GM21723 (cell line): ENCODE data around the gene C11orf52.

Experiments used
- ATAC-seq: cut with Tn5 transposase; IDR thresholded peaks from one replicate; pipeline ENCODE4 v1.9.1; 2021; ENCODE audit warnings: mild to moderate bottlenecking, moderate library complexity; ENCODE audit not compliant: unreplicated experiment

Gene C11orf52

DNA sequence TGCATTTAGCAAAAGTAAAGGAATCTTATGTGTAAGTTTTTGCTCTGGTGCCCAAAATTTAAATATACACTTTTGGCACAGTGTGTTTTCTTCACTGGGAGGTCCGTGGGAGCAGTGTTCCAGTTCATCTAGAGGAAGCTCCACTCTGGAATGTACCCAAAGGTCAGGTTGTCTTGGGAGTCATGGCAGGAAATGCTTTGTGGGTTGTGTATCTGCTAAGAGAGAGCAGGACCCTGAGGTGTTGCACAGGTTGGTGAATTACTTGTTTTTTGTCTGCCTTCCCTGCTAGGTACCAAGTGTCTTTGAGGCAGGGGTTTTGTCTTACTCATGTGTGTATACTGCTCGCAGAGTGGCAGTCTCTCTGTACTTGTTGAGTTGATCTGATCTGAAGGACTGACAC, 55.7 kb downstream of the C11orf52 start:
- ATAC-seq: no peak

DNA sequence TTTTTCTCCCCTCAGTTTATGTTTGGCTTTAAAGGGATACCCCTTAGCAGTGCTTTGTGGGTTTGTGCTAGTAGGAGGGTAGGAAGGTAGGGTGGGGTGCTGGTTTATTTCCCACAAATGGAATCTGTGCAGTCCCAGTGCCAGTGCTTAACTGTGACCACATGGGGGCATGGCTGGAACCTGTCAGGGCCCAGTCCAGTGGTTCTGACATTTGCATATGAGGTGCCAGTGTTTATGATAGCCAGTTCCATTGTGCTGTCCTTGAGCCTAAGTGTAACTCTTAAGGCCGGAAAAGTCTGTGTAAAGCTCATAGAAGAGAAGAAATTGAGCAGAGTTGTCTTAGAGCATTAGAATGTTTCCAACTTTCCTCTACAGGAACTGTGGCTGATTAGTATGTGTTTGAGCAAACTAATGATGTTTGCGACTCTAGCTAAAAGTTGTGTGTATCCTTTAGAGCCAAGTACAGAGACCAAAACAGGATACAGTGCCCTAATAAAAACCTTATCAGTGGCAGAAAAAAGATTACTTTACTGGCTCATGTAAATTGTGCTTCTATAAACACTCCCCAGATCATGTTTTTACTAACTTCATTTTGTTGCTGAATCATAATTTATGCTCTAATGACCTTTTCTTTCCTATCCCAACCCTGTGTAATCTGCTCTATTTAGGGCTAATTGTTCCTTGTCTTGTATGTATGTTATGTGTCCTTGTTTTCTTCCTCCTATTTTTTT, 56.5 kb downstream of the C11orf52 start:
- no peak for ATAC-seq

DNA sequence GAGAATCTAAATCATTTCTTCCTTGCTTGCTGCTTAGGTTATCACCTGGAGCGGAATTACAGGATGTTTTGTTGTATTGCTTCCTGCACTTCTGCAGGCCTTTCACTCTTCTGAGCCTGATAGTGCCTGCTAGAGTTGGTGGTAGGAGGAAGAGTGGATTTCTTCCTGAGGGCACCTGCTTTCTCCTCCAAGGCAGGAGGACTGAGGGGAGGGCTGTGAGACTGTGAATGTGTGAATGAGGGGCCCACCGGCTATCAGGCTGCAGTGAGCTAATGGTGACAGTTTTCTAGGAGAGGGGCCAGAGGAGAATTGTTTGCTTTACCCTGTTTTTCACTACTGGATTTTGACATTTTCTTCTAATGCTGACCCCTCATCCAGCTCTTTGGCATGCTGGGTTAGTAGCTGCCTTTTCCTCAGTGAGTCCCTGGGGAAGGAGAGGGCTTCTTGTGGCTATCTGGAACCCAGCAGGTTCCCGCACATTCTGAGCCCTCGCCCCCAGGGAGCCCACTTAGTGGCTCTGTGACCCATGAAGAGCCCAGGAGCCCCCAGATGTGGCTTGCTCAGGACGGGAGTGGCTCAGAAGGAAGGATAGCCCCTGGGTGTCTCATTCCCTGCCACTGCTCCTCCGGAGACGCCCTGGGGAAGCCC, 57.5 kb downstream of the C11orf52 start:
- no peak for ATAC-seq
